ENCODE results near the gene MIDN.
"Not testable (repeated sequence)": the region's sequence is repeated elsewhere in the genome, so short reads cannot be mapped to it uniquely, and the experiment has no call there.

The MIDN gene

DNA sequence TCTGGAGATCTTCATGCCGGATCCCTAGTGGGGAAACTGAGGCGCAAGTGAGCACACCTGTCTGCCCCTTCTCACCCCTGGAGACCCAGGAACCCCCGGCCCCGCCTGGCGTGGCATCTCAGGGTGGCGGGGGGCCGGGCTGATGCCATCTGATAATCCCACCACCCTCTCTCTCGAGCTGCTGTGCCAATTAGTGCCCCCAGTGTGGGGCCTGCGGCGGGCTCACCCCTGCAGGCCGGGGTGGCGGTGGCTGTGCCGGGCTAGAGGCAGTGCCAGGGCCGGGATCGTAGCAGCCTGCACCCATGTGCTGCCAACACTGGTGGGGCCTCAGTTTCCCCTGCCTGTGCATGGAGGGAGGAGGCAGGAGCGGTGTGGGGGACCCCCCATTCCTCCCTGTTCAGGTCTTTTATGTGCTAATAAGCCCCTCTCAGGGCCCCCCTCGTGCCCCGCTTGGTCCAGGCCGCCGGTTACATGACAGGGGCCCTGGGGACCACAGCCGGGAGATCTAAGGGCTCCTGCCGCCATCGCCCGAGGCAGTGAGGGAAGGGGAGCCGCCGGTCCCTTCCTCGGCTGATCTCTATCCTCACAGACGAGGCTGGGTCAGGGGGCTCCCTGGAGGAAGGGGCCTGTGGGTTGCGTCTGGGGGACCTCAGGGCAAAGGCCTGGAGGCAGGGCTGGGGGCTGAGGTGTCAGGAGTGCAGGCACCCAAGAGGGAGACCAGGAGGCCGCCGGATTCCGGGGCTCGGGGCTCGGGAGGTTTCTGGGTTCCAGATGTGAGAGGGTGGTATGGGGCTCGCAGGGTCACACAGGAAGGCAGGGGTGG, 45.6 kb downstream of the MIDN start:
- Mint-ChIP-seq H3K27ac (no peak overlapping the region), H3K9me3 (no peaks in the 10 kb centered on the region), H3K36me3 (no peaks in the 10 kb centered on the region), H3K27me3 (peaks cover 15% of the 10 kb centered on the region), H3K4me1 (no peaks in the 10 kb centered on the region), H3K4me3 (no peak overlapping the region)

DNA sequence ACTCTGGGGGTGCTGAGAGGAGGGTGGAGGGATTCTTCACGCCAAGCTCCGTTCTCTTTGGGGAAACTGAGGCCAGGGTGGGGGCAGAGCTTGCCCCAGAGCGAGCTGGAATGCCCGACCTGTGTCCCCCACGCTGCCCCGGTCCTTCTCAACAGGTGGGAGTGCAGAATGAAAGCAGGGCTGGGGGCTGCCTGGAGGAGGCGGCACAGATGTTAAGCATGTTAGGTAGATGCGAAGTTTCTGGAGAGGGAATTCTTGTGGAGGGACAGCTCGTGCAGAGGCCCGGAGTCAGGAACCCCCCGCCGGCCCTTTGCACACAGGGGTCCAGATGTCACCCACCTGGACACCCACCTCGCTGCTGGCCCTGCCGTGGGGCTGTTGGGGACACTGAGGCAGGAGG, 46.3 kb downstream of the MIDN start:
- no peak overlapping the region for H3K27ac Mint-ChIP-seq
- no peaks in the 10 kb centered on the region for H3K36me3 Mint-ChIP-seq
- H3K9me3 Mint-ChIP-seq, result no peaks in the 10 kb centered on the region
- no peak overlapping the region for H3K4me3 Mint-ChIP-seq
- H3K27me3 Mint-ChIP-seq, result peaks cover 12% of the 10 kb centered on the region
- H3K4me1 Mint-ChIP-seq, result no peaks in the 10 kb centered on the region

DNA sequence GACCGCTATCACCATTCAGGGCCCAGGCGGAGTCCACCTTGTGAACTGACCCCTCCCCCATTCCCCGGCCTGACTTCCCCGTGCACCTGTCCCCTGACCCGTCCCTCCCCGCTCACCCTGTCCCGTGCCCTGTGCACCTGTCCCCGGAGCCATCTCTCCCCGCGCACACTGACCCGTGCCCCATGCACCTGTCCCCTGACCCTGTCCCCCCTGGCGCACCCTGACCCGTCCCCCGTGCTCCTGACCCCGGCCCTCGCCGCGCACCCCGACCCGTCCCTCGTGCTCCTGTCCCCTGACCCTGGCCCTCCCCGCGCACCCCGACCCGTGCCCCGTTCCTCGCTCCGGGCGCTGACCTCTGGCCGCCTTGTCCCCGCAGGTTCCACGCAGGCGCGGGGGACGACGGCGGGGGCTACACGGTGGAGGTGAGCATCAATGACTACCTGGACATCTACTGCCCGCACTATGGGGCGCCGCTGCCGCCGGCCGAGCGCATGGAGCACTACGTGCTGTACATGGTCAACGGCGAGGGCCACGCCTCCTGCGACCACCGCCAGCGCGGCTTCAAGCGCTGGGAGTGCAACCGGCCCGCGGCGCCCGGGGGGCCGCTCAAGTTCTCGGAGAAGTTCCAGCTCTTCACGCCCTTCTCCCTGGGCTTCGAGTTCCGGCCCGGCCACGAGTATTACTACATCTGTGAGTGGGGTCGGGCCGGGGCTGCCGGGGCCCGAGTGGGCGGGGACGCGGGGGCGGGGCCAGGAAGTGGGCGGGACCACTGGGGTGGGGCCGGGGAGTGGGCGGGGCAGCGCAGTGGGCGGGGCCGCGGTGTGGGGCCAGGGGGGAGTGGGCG, 47.0 kb downstream of the MIDN start:
- no peak overlapping the region for H3K27ac Mint-ChIP-seq
- no peak overlapping the region for H3K4me3 Mint-ChIP-seq
- H3K9me3 Mint-ChIP-seq, result no peaks in the 10 kb centered on the region
- H3K27me3 Mint-ChIP-seq, result peaks cover 12% of the 10 kb centered on the region
- H3K4me1 Mint-ChIP-seq, result no peaks in the 10 kb centered on the region
- no peaks in the 10 kb centered on the region for H3K36me3 Mint-ChIP-seq

DNA sequence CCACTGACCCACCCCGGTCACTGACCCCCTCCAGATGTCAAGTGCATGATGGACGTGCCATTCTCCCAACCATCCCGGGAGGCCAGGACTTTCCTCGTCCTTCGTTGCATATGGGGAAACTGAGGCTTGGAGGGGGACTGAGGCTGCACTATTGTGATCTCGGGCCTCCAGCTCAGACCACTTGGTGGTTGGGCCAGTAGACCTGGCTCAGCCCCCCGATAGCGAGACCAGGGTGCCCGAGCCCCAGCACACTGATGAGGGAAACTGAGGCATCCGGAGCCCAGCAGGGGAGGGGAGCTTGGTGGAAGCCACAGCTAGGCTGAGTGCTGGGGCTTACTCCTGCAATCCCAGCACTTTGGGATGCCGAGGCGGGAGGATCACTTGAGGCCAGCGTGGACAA, 47.7 kb downstream of the MIDN start:
- Mint-ChIP-seq H3K36me3 (no peaks in the 10 kb centered on the region), H3K4me3 (no peak overlapping the region), H3K27me3 (peaks cover 12% of the 10 kb centered on the region), H3K27ac (no peak overlapping the region), H3K9me3 (no peaks in the 10 kb centered on the region), H3K4me1 (no peaks in the 10 kb centered on the region)

DNA sequence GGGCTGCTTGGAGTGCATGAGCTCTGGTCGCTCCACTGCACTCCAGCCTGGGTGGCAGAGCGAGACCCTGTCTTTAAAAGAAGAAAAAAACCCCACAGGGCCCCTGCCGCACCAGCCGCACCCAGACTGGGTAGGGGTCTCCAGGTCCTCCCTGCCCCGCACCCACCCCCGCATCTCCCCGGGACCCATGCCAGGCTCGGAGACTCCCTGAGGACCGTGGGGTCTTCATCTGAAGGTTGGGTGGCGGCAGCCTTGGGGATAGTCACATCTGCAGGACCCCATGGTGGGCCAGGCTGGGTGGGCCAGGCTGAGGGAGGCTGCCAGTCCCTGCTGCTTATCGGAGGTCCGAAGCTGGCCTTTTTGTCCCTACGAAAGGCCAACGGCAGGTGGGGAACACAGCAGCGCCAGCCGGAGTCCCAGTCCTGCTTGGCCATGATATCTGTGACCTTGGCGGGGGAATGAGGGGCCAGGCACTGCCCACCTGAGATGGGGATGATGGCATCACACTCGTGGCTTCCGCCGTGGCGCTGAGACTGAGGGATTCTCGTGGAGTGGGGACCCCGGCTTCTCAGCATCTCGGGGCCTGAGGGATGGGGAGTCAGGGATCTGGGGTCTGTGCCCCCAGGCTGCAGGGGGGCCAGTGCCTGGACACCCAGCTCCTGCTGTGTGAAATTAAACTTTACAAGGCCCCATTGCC, 48.3 kb downstream of the MIDN start:
- H3K9me3 Mint-ChIP-seq, result no peaks in the 10 kb centered on the region
- H3K27me3 Mint-ChIP-seq, result peaks cover 12% of the 10 kb centered on the region
- H3K27ac Mint-ChIP-seq, result no peak overlapping the region
- no peaks in the 10 kb centered on the region for H3K36me3 Mint-ChIP-seq
- H3K4me3 Mint-ChIP-seq, result no peak overlapping the region
- no peaks in the 10 kb centered on the region for H3K4me1 Mint-ChIP-seq

DNA sequence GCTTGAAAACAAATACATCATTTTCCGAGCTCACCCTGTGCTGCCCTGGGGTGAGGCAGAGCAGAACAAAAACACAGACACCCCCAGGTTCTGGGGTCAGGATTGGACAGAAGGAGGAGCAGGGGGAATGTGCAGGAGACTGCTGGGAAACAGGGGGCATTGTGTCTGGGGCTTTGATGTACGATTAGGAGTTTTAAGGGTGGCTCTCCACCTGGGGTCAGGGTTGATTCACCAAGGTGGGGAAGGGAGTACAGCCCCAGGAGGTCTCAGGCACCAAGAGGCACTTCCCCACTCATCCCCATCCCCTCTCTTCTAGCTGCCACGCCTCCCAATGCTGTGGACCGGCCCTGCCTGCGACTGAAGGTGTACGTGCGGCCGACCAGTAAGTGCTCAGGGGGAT, 49.9 kb downstream of the MIDN start:
- H3K9me3 Mint-ChIP-seq, result no peaks in the 10 kb centered on the region
- H3K4me1 Mint-ChIP-seq, result no peaks in the 10 kb centered on the region
- H3K4me3 Mint-ChIP-seq, result no peak overlapping the region
- H3K36me3 Mint-ChIP-seq, result no peaks in the 10 kb centered on the region
- H3K27ac Mint-ChIP-seq, result peak overlapping the region; percentile 24
- H3K27me3 Mint-ChIP-seq, result peaks cover 7% of the 10 kb centered on the region

DNA sequence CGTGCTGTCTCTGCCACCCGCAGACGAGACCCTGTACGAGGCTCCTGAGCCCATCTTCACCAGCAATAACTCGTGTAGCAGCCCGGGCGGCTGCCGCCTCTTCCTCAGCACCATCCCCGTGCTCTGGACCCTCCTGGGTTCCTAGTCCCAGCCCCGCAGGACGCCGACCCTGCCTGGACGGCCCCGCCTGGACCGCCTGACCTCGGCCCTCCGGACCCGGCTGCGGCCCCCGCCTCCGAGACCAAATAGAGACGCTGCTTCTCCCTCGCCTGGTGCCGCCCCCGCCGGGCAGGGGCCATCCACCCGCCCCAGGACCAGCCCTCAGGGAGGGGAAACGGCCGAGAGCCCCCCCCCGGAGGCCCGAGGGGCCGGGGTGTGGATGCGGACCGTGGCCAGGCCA, 51.4 kb downstream of the MIDN start:
- Mint-ChIP-seq H3K36me3 (no peaks in the 10 kb centered on the region), H3K4me3 (no peak overlapping the region), H3K9me3 (no peaks in the 10 kb centered on the region), H3K27ac (no peak overlapping the region), H3K27me3 (peaks cover 2% of the 10 kb centered on the region), H3K4me1 (no peaks in the 10 kb centered on the region)

DNA sequence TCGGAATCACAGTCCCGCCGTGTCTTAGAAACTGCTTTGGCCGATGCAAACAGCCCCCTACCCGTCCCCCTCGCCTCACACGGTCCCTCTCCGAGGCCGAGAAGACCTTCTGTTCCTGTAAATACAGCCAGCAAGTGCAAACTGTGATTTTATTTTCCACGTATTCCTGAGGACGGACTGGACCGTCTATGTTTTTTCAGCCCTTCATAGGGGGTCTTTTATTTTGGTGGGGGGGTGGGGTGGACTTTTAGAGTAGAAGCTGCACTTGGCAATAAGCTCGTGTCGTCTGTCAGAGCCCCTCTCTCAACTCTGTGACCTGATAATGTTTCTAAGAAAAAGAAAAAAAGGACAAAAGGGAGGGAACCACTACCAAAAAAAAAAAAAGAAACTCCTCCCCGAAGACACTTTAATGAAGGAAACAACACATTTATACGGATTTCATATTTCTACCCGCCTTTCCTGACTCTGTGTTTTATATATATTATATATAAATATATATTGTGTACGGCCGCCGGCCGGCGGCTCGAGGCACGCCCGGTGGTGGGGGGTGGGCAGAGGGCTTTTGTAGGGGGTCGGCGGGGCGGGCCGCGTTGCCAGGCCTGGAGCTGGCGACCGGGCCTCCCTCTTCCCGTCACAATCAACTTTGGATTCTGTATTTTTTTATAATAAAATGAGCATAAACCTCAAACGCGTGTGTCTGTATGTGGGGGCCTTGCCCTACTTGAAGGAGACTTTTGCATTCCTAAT, 52.5 kb downstream of the MIDN start:
- Mint-ChIP-seq H3K27me3 (peaks cover 2% of the 10 kb centered on the region), H3K4me1 (no peaks in the 10 kb centered on the region), H3K27ac (no peak overlapping the region), H3K4me3 (no peak overlapping the region), H3K9me3 (no peaks in the 10 kb centered on the region), H3K36me3 (no peaks in the 10 kb centered on the region)

DNA sequence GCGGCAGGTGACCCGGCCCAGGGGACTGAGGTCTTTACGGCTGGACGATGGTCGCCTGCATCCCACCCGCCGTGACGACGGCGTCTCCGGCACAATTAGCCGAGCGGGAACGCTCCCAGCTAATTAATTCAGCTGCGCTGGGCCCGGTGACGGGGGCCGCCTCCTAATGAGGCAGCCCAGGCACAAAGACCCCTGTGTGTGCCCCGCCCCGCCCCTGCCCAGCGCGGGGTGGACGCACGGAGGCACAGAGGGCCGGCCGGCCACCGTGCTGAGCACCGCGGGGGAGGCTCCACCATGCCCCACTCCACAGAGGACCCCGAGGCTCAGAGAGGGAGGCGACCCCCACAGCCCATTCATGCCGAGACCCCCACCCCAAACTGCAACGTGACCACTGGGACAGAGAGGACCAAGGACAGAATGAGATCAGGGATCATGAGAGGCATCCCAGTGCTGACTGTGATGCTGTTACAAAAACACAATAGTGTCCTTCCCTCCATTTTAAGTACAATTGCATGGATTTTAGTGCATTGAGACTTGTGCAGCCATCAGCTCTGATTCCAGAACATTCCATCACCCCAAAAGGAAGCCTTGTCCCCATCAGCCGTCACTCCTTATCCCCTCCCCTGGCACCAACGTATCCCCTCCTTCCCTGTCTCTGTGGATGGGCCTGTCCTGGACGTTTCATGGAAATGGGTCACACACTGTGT, 54.3 kb downstream of the MIDN start:
- no peak overlapping the region for H3K27ac Mint-ChIP-seq
- no peaks in the 10 kb centered on the region for H3K4me1 Mint-ChIP-seq
- no peaks in the 10 kb centered on the region for H3K36me3 Mint-ChIP-seq
- no peaks in the 10 kb centered on the region for H3K9me3 Mint-ChIP-seq
- peaks cover 2% of the 10 kb centered on the region for H3K27me3 Mint-ChIP-seq
- no peak overlapping the region for H3K4me3 Mint-ChIP-seq

DNA sequence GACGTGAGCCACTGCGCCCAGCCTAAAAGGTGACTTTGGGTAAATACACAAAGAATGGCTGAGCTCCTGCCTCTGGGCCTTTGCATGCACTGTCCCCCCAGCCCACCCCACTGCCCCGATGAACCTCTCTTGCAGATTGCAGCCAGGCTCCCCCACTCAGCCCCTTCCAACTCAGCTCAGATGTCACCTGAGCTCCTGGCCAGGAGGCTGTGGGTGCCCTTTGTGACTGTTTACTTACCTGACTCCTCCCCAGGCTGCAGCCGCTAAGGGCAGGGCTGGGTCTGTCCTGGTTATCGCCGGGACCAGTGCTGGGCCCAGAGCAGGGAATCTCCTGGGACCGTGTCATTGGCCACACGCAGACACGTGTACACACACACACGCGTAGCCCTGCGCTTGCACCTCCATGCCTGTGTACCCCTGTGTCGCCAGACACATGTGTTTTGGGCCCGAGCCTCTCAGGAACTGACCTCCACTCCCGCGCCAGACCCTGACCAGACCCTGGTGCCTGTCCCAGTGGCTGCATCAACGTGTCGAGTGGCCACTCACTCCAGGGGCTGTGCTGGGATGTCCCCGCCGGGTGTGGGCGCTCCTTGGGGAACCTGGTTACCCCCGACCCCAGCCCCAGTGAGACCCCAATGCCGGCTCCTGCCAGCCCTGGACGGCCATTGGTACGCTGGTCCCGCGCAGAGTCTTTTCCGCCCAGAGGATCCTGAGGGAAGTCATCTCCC, 56.0 kb downstream of the MIDN start:
- Mint-ChIP-seq H3K27me3 (no peaks in the 10 kb centered on the region), H3K36me3 (no peaks in the 10 kb centered on the region), H3K4me3 (no peak overlapping the region), H3K9me3 (no peaks in the 10 kb centered on the region), H3K27ac (no peak overlapping the region), H3K4me1 (no peaks in the 10 kb centered on the region)

DNA sequence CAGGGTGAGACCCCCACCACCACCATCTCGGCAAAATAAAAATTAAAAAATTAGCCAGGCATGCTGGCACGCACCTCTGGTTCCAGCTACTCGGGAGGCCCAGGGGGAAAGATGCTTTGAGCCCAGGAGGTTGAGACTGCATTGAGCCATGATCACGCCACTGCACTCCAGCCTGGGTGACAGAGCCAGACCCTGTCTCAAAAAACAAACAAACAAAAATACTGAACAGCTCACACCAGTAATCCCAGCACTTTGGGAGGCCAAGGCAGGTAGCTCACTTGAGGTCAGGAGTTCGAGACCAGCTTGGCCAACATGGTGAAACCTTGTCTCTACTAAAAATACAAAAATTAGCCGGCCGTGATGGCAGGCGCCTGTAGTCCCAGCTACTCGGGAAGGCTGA, 57.0 kb downstream of the MIDN start:
- H3K27ac Mint-ChIP-seq, H3K36me3 Mint-ChIP-seq, H3K4me1 Mint-ChIP-seq, H3K4me3 Mint-ChIP-seq, H3K9me3 Mint-ChIP-seq, H3K27me3 Mint-ChIP-seq: not testable (repeated sequence)

DNA sequence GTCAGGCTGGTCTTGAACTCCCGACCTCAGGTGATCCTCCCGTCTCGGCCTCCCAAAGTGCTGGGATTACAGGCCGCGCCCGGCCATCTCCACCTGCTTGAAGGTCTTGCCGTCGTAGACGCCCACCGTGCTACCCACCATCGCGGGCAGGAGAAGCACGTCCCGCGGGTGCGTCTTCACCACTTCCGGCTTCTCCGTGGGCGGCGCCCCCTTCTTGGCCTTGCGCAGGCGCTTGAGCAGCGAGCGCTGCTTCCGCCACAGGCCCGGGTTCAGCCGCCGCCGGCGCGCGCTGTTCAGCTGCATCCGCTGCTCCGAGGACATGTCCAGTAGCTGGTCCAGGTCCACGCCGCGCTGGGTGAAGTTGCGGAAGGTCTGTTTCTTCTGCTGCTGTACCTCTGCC, 58.9 kb downstream of the MIDN start:
- Mint-ChIP-seq H3K36me3 (no peaks in the 10 kb centered on the region), H3K4me1 (no peaks in the 10 kb centered on the region), H3K27ac (no peak overlapping the region), H3K27me3 (no peaks in the 10 kb centered on the region), H3K4me3 (no peak overlapping the region), H3K9me3 (no peaks in the 10 kb centered on the region)

DNA sequence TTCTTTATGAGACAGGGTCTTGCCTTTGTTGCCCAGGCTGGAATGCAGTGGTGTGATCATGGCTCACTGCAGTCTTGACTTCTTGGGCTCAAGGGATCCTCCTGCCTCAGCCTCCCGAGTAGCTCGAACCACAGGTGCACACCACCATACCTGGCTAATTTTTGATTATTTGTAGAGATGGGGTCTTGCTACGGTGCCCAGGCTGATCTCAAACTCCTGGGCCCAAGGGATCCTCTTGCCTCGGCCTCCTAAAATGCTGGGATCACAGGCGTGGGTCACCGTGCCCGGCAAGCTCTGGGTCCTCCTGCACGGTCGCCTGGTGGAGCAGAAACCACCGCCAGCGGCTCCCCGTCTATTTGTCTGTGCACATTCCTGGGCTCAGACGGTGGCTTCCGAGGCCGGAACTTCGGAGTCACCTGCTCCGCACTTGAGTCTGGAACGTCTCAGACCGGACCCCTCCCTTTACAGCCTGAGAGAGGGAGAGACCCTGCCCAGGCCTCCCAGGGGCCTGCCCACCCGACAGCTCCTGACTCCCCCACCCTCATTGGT, 59.4 kb downstream of the MIDN start:
- no peaks in the 10 kb centered on the region for H3K27me3 Mint-ChIP-seq
- H3K9me3 Mint-ChIP-seq, result no peaks in the 10 kb centered on the region
- no peak overlapping the region for H3K27ac Mint-ChIP-seq
- H3K4me1 Mint-ChIP-seq, result no peaks in the 10 kb centered on the region
- no peaks in the 10 kb centered on the region for H3K36me3 Mint-ChIP-seq
- H3K4me3 Mint-ChIP-seq, result no peak overlapping the region

DNA sequence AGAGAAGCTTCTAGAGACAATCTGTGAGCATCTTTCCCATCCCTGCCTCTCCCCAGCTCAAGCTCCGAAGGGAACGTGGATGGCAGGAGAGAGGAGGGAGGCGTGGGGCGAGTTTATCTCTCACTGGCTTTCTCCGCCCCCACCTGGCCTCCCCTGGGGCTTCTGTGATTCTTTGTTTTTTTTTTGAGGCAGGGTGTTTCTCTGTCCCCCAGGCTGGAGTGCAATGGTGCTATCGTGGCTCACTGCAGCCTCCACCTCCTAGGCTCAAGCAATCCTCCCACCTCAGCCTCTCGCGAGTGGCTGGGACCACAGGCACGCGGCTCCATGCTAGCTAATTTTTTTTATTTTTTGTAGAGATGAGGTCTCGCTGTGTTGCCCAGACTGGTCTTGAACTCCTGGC, 60.3 kb downstream of the MIDN start:
- Mint-ChIP-seq H3K27ac (peak overlapping the region; percentile 17), H3K4me3 (no peak overlapping the region), H3K27me3 (no peaks in the 10 kb centered on the region), H3K4me1 (no peaks in the 10 kb centered on the region), H3K36me3 (no peaks in the 10 kb centered on the region), H3K9me3 (no peaks in the 10 kb centered on the region)

Data from activated naive CD4-positive, alpha-beta T cell treated with anti-CD3 and anti-CD28 coated beads, Interleukin-2, amount 50 U/mL, for 24 hours (primary cell).